ENCODE results near the gene TOMM20. TPM values are rescaled to one million over a fixed set of nuclear protein-coding genes. Genes with fewer than 3 reads are reported as not detected.
A peak's percentile ranks its signal among the peaks of the same experiment; 100 is the strongest.

TOMM20 gene
- total RNA-seq, 1 experiment from 2014 or later = 78.0 TPM

- no peak for DNase-seq (ENCODE audit: low read depth in 1 of 2, low spot score in 2 of 2)
- Histone ChIP-seq H3K36me3 (no peaks in the 10 kb centered on the region), H3K27me3 (replicated peaks) (no peaks in the 10 kb centered on the region), H3K27ac (peak overlapping the region; percentile 58), H3K4me3 (no peak overlapping the region), H3K9me3 (replicated peaks) (no peaks in the 10 kb centered on the region), H3K4me1 (replicated peaks) (peaks cover 34% of the 10 kb centered on the region)
Measured at GRCh38 chr1:235068158-235069121, 60.2 kb downstream of the TOMM20 start.

- peaks cover 35% of the 10 kb centered on the region for H3K4me1 ChIP-seq (replicated peaks)
- no peak overlapping the region for H3K4me3 ChIP-seq
- H3K9me3 ChIP-seq (replicated peaks) = no peaks in the 10 kb centered on the region
- H3K27ac ChIP-seq = peak overlapping the region; percentile 58
- H3K27me3 ChIP-seq (replicated peaks) = no peaks in the 10 kb centered on the region
- H3K36me3 ChIP-seq = no peaks in the 10 kb centered on the region
- DNase-seq (ENCODE audit: low read depth in 1 of 2, low spot score in 2 of 2) = peak; percentile 96 to 97
Measured at GRCh38 chr1:235067396-235068157, 61.1 kb downstream of the TOMM20 start.

GRCh38 chr1:235063068-235063765 is 65.4 kb downstream of the TOMM20 start:
- Histone ChIP-seq H3K4me1 (replicated peaks) (peaks cover 20% of the 10 kb centered on the region), H3K9me3 (replicated peaks) (no peaks in the 10 kb centered on the region), H3K36me3 (no peaks in the 10 kb centered on the region), H3K27ac (no peak overlapping the region), H3K4me3 (no peak overlapping the region), H3K27me3 (replicated peaks) (no peaks in the 10 kb centered on the region)
- DNase-seq (ENCODE audit: low read depth in 1 of 2, low spot score in 2 of 2) = no peak

GRCh38 chr1:235060607-235061470 is 67.8 kb downstream of the TOMM20 start:
- Histone ChIP-seq H3K9me3 (replicated peaks) (no peaks in the 10 kb centered on the region), H3K4me1 (replicated peaks) (peaks cover 5% of the 10 kb centered on the region; the same call in 1 of the 2 replicates), H3K36me3 (no peaks in the 10 kb centered on the region), H3K27me3 (replicated peaks) (no peaks in the 10 kb centered on the region), H3K27ac (no peak overlapping the region), H3K4me3 (no peak overlapping the region)
- no peak for DNase-seq (ENCODE audit: low read depth in 1 of 2, low spot score in 2 of 2)

Other genes starting within 250 kb of the TOMM20 start
- 82.5 and 264 TPM in 2 replicates for gene RBM34, start 32.4 kb upstream of the TOMM20 start, total RNA-seq (2014; rRNA removed; shearing (Covaris generic))
- 25.1 and 28.3 TPM in 2 replicates for gene ARID4B, start 199.3 kb upstream of the TOMM20 start, total RNA-seq (2014; rRNA removed; shearing (Covaris generic))
- 26.9 and 32.7 TPM in 2 replicates for gene GGPS1, start 199.7 kb upstream of the TOMM20 start, total RNA-seq (2014; rRNA removed; shearing (Covaris generic))
- 58.1 and 70.3 TPM in 2 replicates for gene TBCE, start 238.6 kb upstream of the TOMM20 start, total RNA-seq (2014; rRNA removed; shearing (Covaris generic))